Fibroblast of villous mesenchyme (primary cell): ENCODE data around the gene MYOF. TPM values are rescaled to one million over a fixed set of nuclear protein-coding genes. Genes with fewer than 3 reads are reported as not detected.
"Not testable (repeated sequence)": the region's sequence is repeated elsewhere in the genome, so short reads cannot be mapped to it uniquely, and the experiment has no call there.

ENCODE experiments used
- DNase-seq: peaks from one replicate; pipeline ENCODE4 v3.0.0-alpha.2; 2010; ENCODE audit warnings: low read depth
- H3K4me3 ChIP-seq: 2 replicates; pipeline ENCODE4 v1.5.1; 2011; ENCODE audit warnings: low read depth, mild to moderate bottlenecking, low read length
- CTCF ChIP-seq: IDR thresholded peaks from 2 replicates; pipeline ENCODE4 v1.5.1; 2012; ENCODE audit warnings: low read depth, mild to moderate bottlenecking, low read length; ENCODE audit not compliant: insufficient read depth
- total RNA-seq: library from RNA; depleted of rRNA; stranded (reverse); fragments of >200 nt; gene quantifications from 2 replicates; pipeline ENCODE4 v1.2.3, GENCODE V29; 2012

The MYOF gene
- total RNA-seq, 1 donor: 323 TPM

GRCh38 chr10:93288679-93289634 lies 193.2 kb downstream of the MYOF start:
- no peak overlapping the region for H3K4me3 ChIP-seq
- peak; percentile 79 for TF ChIP-seq CTCF
- DNase-seq: peak; percentile 80

GRCh38 chr10:93287775-93288174 lies 194.4 kb downstream of the MYOF start:
- H3K4me3 ChIP-seq: no peak overlapping the region
- TF ChIP-seq CTCF: no peak
- no peak for DNase-seq

DNA sequence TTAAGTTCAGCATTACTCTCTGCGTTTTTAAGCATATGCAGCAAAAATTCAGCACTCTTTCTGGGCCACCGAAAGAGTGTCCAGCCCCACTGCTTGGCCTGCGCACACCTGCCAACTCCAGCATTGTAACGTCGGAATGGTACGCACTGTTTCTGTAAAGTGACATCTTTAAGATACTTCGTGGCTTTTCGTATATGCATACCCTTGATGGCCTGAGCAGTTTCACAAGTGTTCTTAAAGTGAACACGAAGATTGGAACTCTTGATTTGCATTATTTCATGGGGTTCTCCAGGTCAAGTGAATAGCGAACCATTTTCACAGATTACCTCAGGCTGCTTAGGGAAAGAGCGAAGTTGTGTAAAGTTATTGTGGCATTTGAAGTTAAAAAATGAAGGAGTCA lies 197.9 kb downstream of the MYOF start:
- not testable (repeated sequence) for H3K4me3 ChIP-seq, DNase-seq

DNA sequence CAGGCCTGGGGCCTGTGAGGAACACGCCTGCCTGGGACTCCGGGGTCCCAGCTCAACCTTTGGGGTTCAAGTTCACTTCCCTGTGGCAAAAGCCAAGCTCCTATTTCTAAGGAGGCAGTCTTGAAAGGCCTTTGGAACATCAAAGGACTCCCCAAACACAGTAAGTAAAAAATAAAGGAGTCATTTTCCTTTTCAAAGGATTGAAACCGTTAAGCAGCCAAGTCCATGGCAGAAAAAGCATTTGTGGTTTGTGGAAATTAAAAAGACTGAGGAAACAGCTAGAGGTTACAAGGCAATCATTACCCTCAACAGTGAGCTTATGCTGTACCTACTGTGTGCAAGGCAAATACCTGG lies 200.8 kb downstream of the MYOF start:
- DNase-seq: no peak
- TF ChIP-seq CTCF: no peak
- H3K4me3 ChIP-seq: no peak overlapping the region

DNA sequence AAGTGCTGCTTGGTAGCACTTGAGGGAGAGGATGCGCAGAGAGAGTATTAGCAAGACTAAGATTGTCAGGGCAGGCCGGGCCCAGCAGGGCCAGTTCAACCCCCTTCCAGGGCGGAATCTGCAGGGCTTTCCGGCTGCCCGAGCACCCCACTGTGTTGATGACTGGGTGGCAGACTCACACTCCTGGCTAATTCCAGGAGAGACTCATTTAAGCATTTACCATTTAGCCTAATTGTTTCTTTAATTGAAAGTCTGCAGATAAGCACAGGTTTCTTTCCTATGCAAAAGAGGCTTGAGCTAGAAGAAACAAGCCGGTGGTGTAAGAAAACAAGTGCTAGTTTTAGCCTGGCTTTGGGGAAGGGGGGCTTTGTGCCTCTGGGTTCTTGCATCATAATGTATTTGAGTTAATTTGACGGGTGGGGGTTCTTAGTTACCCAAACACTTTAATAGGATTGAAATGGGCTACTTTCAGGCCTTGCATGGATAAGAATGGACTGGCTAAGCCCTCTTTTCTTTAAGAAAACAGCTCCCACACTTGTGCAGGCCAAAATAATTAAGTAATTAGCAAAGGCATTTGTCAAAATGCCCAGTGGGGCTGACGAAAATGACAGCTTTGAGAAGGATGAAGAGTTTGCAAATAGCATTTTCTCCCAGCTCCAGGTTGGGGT lies 201.3 kb downstream of the MYOF start:
- DNase-seq: no peak

GRCh38 chr10:93280121-93280698 lies 201.9 kb downstream of the MYOF start:
- DNase-seq: no peak
- no peak overlapping the region for H3K4me3 ChIP-seq
- no peak for TF ChIP-seq CTCF

More for the DNA sequence above, 201.3 kb downstream of the MYOF start:
- TF ChIP-seq CTCF: no peak
- no peak overlapping the region for H3K4me3 ChIP-seq

DNA sequence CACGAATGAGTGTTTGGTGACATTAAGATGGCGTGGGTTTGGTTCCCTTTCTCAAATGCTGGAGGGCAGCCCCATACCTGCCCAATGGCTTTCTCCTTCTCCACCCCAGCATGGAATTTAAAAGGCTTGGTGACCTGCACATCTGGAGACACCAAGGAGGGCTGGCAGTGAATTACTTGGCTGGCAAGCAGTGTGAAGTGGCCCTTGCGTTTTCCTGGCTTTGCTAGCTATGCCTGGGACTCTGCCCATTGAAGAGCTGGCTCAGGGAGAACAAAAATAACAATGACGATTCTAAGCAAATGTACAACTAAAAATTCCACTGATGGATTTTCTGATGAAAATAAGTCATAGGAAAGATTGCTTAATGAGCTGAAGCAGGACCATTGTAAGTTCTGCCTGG lies 204.8 kb downstream of the MYOF start:
- H3K4me3 ChIP-seq: no peak overlapping the region
- TF ChIP-seq CTCF: no peak
- no peak for DNase-seq
